Measurements from ENCODE around the gene ANKMY1.
"Not testable (repeated sequence)": the region's sequence is repeated elsewhere in the genome, so short reads cannot be mapped to it uniquely, and the experiment has no call there.

ANKMY1 gene

DNA sequence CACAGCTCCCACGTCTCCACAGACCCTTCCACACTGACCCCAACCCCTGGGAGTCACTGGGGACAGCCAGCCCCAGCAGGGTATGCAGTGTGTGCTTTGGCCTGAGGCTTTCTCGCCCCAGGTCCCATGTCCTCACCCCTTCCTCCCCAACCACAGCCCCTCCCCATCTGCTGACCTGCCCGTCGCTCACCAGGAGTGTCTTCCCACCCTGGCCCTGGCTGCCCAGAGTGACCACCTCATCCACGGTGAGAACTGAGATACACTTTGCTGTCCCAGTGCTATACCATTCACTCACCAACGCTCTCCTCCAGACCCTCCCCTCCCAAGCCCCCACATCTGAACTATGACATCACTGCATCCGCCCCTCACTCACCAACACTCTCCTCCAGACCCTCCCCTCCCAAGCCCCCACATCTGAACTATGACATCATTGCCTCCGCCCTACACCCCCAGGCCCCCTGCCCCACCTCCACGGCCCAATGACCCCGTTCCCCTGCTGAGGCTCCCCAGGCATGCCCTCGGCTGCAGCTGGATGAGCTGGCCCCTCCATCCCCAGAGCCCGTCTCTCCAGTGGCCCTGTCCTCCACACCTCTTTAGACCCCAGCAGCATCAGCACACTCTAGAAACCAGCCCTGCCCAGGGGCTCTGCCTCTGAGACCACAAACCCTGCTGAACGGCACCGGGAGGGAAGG lies 55.2 kb downstream of the ANKMY1 start:
- DNase-seq (ENCODE audit: low spot score), result no peak

DNA sequence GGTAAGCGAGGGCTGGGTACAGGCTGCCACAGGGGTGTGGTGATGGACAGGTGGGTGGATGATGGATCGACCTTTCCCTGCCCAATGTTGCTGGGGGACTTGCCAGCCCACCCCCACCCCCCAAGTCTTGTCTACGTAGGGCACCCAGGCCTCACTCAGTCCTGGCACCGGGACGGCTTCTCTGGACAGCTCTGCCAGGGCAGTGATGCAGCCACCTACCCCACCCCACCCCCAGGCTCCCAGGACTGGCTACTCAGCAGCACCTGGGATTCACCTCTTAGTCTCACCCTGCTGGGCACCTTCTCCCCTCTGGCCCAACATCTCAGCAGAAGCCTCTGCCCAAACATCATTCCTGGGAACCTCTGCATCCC lies 55.7 kb downstream of the ANKMY1 start:
- DNase-seq (ENCODE audit: low spot score), result no peak

DNA sequence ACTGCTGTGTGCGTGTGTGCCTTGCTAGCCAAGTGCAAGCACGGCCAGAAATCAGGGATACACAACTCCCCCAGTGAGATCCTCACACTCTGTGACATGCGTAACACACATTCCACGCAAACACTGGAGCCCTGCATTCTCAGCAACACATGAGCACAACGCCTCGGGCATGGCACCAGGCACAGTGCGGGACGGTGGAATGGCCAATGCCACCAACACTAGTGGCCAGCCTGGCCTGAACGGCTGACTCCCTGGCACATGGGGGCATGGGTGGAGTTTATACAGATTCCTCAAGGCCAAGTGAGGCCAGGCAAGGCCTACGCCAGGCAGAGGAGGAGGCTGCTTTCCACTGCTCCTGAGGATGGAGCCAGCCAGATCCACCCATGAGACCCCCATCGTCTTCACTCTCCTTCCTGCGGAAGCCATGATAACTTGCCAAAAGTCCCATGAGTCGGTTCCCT lies 56.2 kb downstream of the ANKMY1 start:
- no peak for DNase-seq (ENCODE audit: low spot score)

DNA sequence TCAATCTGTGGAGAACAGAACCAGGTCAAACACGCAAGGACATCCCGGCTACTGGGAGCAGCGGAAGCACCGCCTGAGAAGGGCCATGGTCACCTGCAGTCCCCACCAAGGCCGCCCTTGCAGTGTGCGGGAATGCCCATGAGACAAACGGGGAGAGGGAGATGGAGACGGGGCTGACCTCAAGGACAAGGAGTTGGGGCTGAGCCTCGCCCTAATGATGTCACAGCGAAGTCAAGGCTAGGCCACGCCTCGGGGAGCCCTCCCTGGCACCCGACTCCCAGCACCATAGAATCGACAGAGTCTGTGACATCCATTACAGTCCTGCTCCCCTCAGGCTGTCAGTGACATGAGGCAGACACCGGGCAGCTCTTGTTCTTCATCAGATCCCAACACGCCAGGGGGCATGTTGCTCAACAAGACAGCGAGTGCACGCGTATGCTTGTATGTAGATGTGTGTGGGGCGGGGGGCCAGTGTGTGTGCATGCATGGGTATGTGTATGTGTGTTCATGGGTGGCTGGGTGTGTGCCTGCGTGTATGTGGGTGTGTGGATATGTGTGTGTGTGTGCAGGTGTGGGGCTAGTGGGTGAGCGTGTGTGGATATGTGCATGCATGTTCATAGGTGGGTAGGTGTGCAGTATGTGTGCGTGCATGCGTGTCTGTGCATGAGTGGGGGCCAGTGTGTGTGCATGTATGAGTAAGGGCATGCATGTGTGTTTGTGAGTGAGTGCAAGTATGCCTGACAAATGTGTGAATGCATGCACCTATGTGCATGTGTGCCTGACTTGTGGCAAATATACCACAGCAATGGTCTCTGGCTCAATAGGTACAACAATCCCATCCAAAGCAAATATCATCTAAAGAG lies 57.0 kb downstream of the ANKMY1 start:
- no peak for DNase-seq (ENCODE audit: low spot score)

- no peak for DNase-seq (ENCODE audit: low spot score)
These were observed 58.2 kb downstream of the ANKMY1 start for GRCh38 chr2:240499309-240500301.

- no peak for DNase-seq (ENCODE audit: low spot score)
These were observed 58.9 kb downstream of the ANKMY1 start for GRCh38 chr2:240498958-240499260.

GRCh38 chr2:240498171-240498957 lies 59.4 kb downstream of the ANKMY1 start:
- no peak for DNase-seq (ENCODE audit: low spot score)

DNA sequence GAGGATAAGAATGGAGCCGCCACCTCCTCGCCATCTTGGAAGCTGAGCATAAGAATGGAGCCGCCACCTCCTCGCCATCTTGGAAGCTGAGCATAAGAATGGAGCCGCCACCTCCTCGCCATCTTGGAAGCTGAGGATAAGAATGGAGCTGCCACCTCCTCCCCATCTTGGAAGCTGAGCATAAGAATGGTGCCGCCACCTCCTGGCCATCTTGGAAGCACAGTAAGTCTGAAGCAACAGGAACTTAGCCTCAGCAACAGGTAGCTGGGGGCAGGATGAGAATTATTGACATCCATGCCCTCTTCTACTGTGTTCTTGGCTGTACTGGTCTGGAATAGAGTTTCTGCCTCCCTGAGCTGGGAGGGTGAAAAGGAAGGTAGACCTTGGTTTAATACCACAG lies 60.7 kb downstream of the ANKMY1 start:
- not testable (repeated sequence) for DNase-seq (ENCODE audit: low spot score)

DNA sequence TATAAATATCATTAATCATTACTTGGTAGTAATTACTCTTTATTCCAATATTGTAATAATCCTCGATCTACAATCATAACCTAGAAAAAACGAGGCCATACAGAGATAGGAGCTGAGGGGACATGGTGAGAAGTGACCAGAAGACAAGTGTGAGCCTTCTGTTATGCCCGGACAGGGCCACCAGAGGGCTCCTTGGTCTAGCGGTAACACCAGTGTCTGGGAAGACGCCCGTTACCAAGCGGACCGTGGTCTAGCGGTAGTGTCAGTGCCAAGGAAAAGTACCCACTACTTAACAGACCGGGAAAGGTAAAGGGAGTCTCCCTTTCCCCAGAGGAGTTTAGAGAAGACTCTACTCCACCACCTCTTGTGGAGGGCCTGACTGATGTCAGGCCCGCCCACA lies 62.8 kb downstream of the ANKMY1 start:
- not testable (repeated sequence) for DNase-seq (ENCODE audit: low spot score)

GRCh38 chr2:240494194-240494793 lies 63.5 kb downstream of the ANKMY1 start:
- no peak for DNase-seq (ENCODE audit: low spot score)

GRCh38 chr2:240491483-240491882 lies 66.3 kb downstream of the ANKMY1 start:
- no peak for DNase-seq (ENCODE audit: low spot score)

DNA sequence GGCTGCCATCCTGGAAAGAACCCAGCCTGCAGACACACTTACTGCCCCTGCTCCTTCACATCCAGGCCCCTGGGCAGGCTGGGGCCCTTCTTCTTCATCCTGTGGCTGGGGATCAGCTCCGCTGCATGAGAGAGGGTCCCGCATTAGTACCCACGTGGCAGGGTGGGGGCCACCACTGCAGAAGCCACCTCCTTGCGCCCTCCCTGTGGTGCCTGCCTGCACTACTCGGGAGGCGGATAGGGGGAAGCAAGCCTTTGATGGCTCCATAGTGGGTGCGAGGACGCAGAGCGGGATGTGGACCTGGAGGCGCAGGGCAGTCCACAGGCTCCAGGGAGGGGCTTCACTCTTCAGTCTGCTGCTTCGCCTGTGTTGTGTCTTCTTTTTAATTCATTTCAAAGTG lies 75.6 kb downstream of the ANKMY1 start:
- no peak for DNase-seq (ENCODE audit: low spot score)

DNA sequence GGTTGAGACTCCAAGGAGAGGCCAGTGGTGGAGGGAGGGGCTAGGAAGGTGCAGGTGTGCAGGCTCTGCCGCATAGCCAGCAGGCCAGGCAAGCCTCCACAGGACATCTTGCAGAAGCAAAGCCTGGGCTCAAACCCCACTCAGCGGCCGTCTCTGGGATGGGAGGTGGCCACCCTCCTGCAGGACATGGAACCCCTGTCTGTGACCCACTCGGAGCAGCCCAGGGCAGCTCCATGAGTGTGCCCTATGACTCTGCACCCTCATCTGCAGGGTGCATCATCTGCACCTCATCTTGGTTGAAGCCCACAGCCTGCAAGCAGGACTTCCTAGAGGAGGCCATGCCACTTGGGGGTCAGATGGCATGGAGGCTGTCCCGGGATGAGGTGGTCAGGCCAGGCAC lies 76.1 kb downstream of the ANKMY1 start:
- DNase-seq (ENCODE audit: low spot score), result no peak

DNA sequence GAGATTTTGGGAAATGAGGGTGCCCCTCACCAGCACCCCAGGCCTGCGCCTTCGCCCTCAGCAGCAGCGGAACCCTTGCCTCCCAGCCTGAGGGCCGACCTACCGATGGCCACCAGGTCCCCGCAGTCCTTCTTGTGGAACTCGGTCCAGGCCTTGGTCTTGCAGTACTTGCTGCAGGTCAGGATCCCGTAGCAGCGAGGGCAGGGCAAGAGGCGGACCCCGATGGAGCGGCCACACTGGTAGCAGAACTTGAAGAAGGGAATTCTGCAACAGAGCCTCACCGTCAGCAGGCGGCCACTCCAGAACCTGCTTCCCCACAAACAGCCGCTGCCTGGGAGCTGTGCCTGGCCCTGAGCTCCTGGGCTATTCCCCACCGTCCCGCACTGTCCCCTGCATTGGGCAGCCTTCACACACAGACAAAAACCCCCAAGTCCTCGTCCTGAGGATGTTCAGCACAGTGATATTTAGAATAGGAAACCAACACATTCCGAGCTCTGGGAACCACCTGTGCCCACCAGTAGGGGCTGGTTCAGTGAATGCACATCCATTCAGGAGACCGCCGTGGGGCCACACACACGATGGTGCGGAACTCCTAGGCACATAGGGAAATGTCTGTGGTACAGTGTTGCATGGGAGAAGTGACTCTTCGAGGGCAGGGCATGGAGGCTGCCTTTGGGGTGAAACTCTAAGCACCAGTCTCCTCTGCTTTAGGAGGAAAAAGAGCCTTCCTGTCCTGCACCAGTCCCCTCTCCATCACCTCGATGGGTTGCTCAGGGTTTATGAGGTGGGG lies 76.8 kb downstream of the ANKMY1 start:
- no peak for DNase-seq (ENCODE audit: low spot score)

DNA sequence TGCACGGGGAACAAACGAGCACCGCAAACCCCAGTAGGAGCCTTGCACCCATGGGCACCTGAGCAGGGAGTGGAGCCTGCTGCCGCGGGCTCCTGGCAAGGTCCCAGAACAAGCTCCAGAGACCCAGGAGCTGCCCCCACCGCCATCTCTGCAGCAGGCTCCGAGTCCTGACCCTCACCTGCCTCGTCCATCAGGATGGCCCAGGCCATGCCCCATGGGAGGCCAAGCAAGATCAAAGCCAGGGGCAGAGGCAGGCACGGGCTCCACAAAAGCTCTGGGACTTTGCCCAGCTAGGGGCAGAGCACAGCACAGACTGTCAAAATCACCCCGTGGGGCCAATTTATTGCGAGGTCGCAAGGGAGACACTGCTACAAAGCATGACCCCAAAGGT lies 78.7 kb downstream of the ANKMY1 start:
- DNase-seq (ENCODE audit: low spot score), result no peak

GRCh38 chr2:240478346-240479110 lies 79.3 kb downstream of the ANKMY1 start:
- no peak for DNase-seq (ENCODE audit: low spot score)

- DNase-seq (ENCODE audit: low spot score), result no peak
These were observed 79.9 kb downstream of the ANKMY1 start for GRCh38 chr2:240477916-240478315.

- DNase-seq (ENCODE audit: low spot score), result no peak
These were observed 84.6 kb downstream of the ANKMY1 start for GRCh38 chr2:240473211-240473610.

- no peak for DNase-seq (ENCODE audit: low spot score)
These were observed 85.6 kb downstream of the ANKMY1 start for GRCh38 chr2:240472078-240472790.
